Measurements from ENCODE around the gene CAV3.

DNA sequence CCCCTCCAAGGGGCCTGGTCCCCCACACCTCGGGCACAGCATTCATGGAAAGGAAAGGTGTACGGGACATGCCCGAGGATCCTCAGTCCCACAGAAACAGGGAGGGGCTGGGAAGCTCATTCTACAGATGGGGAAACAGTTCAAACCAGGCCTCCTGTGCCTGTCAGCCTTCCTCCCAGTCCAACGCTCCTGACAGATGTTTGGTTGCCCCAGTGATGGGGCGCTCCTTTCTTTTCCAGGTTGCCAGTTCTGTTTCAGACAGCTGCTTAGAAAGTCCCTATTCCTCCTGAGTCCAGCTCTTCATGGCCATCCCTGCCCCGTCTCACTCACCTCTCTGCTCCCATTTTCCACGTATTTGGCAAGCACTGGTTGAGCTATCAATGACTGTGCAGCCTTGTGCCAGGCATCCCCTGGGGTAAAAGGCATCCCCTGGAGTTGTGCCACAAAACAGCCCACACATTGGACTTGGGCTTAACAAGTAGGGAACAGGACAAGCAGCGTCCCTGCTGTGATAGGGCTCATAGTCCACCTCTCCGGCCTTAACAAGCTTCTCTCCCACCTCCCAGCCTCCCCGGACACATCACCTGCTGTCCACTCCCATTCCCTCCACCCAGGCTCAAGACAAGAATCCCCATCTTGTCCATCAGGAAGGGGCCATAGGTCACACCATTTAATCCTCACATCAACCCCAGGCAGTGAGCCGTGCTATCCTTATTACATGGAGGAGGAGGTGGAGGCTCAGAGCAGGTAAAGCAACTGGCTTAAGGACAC is 29.2 kb downstream of the CAV3 start:
- no peak for TF ChIP-seq CTCF (IDR thresholded peaks at IDR 0.05 in 2 of 3, conservative IDR thresholded peaks at IDR 0.05 in 1 of 3; ENCODE audit: control insufficient read depth in 2 of 3, extremely low read depth in 1 of 3, insufficient read depth in 1 of 3, low read depth in 3 of 3, low read length in 3 of 3)
- TF ChIP-seq, protein P1, sequence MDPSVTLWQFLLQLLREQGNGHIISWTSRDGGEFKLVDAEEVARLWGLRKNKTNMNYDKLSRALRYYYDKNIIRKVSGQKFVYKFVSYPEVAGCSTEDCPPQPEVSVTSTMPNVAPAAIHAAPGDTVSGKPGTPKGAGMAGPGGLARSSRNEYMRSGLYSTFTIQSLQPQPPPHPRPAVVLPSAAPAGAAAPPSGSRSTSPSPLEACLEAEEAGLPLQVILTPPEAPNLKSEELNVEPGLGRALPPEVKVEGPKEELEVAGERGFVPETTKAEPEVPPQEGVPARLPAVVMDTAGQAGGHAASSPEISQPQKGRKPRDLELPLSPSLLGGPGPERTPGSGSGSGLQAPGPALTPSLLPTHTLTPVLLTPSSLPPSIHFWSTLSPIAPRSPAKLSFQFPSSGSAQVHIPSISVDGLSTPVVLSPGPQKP (IDR thresholded peaks at IDR 0.05; ENCODE audit: low read depth, low read length): no peak
- no peak for TF ChIP-seq EP300 (IDR thresholded peaks at IDR 0.05; ENCODE audit: borderline replicate concordance in 1 of 2, control insufficient read depth in 1 of 2, low read depth in 2 of 2, low read length in 2 of 2)
- TF ChIP-seq POLR2A (IDR thresholded peaks at IDR 0.05; ENCODE audit: low read depth, low read length): no peak
- no peak for TF ChIP-seq BCLAF1 (IDR thresholded peaks at IDR 0.05)
- no peak for TF ChIP-seq MTA3 (IDR thresholded peaks at IDR 0.05; ENCODE audit: borderline replicate concordance, low read length)
